Measurements from ENCODE around the gene TMED8.

DNA sequence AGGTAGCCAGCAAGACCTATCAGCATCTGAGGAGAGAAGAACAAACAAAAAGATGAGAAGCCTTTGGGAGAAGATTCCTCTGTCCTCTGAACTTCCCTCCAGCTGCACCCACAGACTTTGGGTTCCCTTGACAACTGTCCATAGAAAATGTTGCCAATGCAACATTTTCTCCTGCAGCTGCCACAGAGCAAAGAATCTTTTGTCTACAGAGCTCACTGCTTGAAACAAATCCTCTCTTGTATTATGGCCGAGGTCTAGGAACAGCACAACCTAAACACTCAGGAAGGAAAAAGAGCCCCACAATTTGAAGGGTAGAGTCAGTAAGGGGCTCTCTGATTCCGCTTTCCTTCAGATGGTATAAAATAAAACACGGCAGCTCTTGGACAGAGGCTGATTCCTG is 70.5 kb downstream of the TMED8 start:
- TF ChIP-seq, protein P1, sequence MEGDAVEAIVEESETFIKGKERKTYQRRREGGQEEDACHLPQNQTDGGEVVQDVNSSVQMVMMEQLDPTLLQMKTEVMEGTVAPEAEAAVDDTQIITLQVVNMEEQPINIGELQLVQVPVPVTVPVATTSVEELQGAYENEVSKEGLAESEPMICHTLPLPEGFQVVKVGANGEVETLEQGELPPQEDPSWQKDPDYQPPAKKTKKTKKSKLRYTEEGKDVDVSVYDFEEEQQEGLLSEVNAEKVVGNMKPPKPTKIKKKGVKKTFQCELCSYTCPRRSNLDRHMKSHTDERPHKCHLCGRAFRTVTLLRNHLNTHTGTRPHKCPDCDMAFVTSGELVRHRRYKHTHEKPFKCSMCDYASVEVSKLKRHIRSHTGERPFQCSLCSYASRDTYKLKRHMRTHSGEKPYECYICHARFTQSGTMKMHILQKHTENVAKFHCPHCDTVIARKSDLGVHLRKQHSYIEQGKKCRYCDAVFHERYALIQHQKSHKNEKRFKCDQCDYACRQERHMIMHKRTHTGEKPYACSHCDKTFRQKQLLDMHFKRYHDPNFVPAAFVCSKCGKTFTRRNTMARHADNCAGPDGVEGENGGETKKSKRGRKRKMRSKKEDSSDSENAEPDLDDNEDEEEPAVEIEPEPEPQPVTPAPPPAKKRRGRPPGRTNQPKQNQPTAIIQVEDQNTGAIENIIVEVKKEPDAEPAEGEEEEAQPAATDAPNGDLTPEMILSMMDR (optimal IDR thresholded peaks at IDR 0.05 in 1 of 3, IDR thresholded peaks at IDR 0.05 in 1 of 3, conservative IDR thresholded peaks at IDR 0.05 in 1 of 3; ENCODE audit: extremely low read depth in 1 of 3, insufficient read depth in 2 of 3, low read length in 3 of 3) = no peak
- no peak for TF ChIP-seq EZH2 (IDR thresholded peaks at IDR 0.05; ENCODE audit: low read length)

All from keratinocyte (primary cell).